Endothelial cell (in vitro differentiated cells): ENCODE measurements around the gene HAUS3. TPM values are rescaled to one million over a fixed set of nuclear protein-coding genes. Genes with fewer than 3 reads are reported as not detected.
"Not testable (repeated sequence)": the region's sequence is repeated elsewhere in the genome, so short reads cannot be mapped to it uniquely, and the experiment has no call there.

Experiments used
- DNase-seq: peaks from one replicate; pipeline ENCODE4 v3.0.0; 2021; ENCODE audit warnings: low spot score
- H3K27ac Mint-ChIP-seq: one replicate; pipeline ENCODE4 v1.8.0; 2021; ENCODE audit warnings: mixed read lengths, inconsistent platforms; ENCODE audit not compliant: unreplicated experiment
- H3K27me3 Mint-ChIP-seq: one replicate; pipeline ENCODE4 v1.8.0; 2021; ENCODE audit warnings: mild to moderate bottlenecking, moderate library complexity, mixed read lengths, inconsistent platforms; ENCODE audit not compliant: unreplicated experiment
- H3K36me3 Mint-ChIP-seq: one replicate; pipeline ENCODE4 v1.8.0; 2021; ENCODE audit warnings: mild to moderate bottlenecking, low read depth, mixed read lengths, inconsistent platforms; ENCODE audit not compliant: unreplicated experiment
- H3K4me1 Mint-ChIP-seq: one replicate; pipeline ENCODE4 v1.8.0; 2021; ENCODE audit warnings: mild to moderate bottlenecking, mixed read lengths, inconsistent platforms; ENCODE audit not compliant: unreplicated experiment
- H3K4me3 Mint-ChIP-seq: one replicate; pipeline ENCODE4 v1.8.0; 2021; ENCODE audit warnings: mild to moderate bottlenecking, mixed read lengths, inconsistent platforms; ENCODE audit not compliant: unreplicated experiment
- H3K9me3 Mint-ChIP-seq: one replicate; pipeline ENCODE4 v1.8.0; 2021; ENCODE audit warnings: mixed read lengths, inconsistent platforms; ENCODE audit not compliant: unreplicated experiment
- CTCF ChIP-seq: fragments of 200-600 bp; sonication (generic); IDR thresholded peaks from one replicate; pipeline ENCODE4 v1.5.0; 2021; ENCODE audit warnings: antibody characterized with exemption; ENCODE audit not compliant: unreplicated experiment
- total RNA-seq: library from RNA; stranded (reverse); fragmentation: NEBNext Ultra II Directional; extraction: Animal tissue kit (Norgen Biotek cat#: 25700); gene quantifications from one replicate; pipeline ENCODE4 v1.2.1, GENCODE V29; 2021; ENCODE audit not compliant: unreplicated experiment

Gene HAUS3
- total RNA-seq, 1 donor from 2014 or later = 16.2 TPM

- Mint-ChIP-seq H3K4me3 (no peak overlapping the region), H3K4me1 (peaks cover 27% of the 10 kb centered on the region), H3K9me3 (no peaks in the 10 kb centered on the region), H3K27ac (no peak overlapping the region), H3K27me3 (no peaks in the 10 kb centered on the region), H3K36me3 (peaks cover 3% of the 10 kb centered on the region)
- TF ChIP-seq CTCF = no peak
- no peak for DNase-seq
These were observed 4.8 kb downstream of the HAUS3 start for GRCh38 chr4:2236944-2237666.

GRCh38 chr4:2231082-2231481 is 10.8 kb downstream of the HAUS3 start:
- Mint-ChIP-seq H3K27me3 (no peaks in the 10 kb centered on the region), H3K27ac (no peak overlapping the region), H3K36me3 (no peaks in the 10 kb centered on the region), H3K4me1 (no peaks in the 10 kb centered on the region), H3K4me3 (no peak overlapping the region), H3K9me3 (no peaks in the 10 kb centered on the region)
- no peak for DNase-seq
- no peak for TF ChIP-seq CTCF

GRCh38 chr4:2226261-2226660 is 15.7 kb downstream of the HAUS3 start:
- no peak overlapping the region for H3K27ac Mint-ChIP-seq
- no peaks in the 10 kb centered on the region for H3K9me3 Mint-ChIP-seq
- H3K4me1 Mint-ChIP-seq = no peaks in the 10 kb centered on the region
- H3K36me3 Mint-ChIP-seq = peaks cover 4% of the 10 kb centered on the region
- no peak overlapping the region for H3K4me3 Mint-ChIP-seq
- no peak for DNase-seq
- TF ChIP-seq CTCF = no peak
- H3K27me3 Mint-ChIP-seq = peaks cover 1% of the 10 kb centered on the region

- DNase-seq = no peak
- no peak overlapping the region for H3K27ac Mint-ChIP-seq
- no peaks in the 10 kb centered on the region for H3K4me1 Mint-ChIP-seq
- peaks cover 4% of the 10 kb centered on the region for H3K36me3 Mint-ChIP-seq
- H3K27me3 Mint-ChIP-seq = peaks cover 1% of the 10 kb centered on the region
- TF ChIP-seq CTCF = no peak
- H3K4me3 Mint-ChIP-seq = no peak overlapping the region
- H3K9me3 Mint-ChIP-seq = no peaks in the 10 kb centered on the region
These were observed 19.1 kb downstream of the HAUS3 start for GRCh38 chr4:2222838-2223237.

- not testable (repeated sequence) for H3K4me1 Mint-ChIP-seq
These were observed 20.5 kb downstream of the HAUS3 start for GRCh38 chr4:2221378-2221777.

More at GRCh38 chr4:2221378-2221777, 20.5 kb downstream of the HAUS3 start:
- DNase-seq, H3K9me3 Mint-ChIP-seq, H3K36me3 Mint-ChIP-seq, H3K4me3 Mint-ChIP-seq, H3K27ac Mint-ChIP-seq, H3K27me3 Mint-ChIP-seq: not testable (repeated sequence)
